Occipital lobe (tissue), 2 donors: ENCODE measurements around the gene CTBP1. TPM values are rescaled to one million over a fixed set of nuclear protein-coding genes. Genes with fewer than 3 reads are reported as not detected.

Experiments
- DNase-seq: peaks from one replicate; lab custom pipeline; 2025; lab: John Stamatoyannopoulos, UW
- total RNA-seq: library from RNA; depleted of rRNA; stranded (reverse); fragments of >200 nt; gene quantifications from one replicate; pipeline ENCODE4 v1.2.3, GENCODE V29; 2014

Gene CTBP1
- total RNA-seq, 1 donor from 2014 or later: 237 TPM

DNA sequence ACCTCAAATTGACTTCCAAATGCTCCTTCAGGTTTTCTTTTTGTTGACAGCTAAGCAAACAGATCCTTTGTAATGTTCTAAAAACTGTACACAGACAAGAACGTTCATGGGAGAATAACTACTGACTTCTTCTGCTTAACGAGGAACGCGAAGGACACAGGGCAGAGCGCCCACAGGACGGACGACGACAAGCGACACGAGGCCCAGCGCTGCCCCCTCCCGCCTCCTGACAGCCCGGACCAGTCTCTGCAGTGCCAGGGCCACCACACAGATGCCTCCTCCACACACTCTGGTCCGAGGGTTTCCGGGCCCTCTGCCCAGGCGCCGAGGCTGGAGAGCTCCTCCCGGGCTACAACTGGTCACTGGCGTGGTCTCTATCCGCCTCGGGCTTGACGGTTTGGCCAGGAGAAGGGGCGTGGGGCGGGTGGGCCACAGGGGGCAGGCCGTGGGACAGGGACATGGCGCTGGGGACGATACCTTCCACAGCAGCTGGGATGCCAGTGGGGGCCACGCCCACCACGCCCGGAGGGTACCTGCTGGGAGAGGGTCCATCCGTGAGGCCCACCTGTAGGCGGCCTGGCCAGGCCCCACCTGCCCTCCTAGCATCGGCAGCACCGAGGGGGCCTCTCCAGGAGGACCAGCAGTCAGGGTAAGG lies 36.9 kb downstream of the CTBP1 start:
- DNase-seq: no peak

GRCh38 chr4:1211371-1211770 lies 37.6 kb downstream of the CTBP1 start:
- DNase-seq: no peak

GRCh38 chr4:1210971-1211370 lies 38.0 kb downstream of the CTBP1 start:
- DNase-seq: no peak

- no peak for DNase-seq
These were observed 38.6 kb downstream of the CTBP1 start for GRCh38 chr4:1210241-1210841.

GRCh38 chr4:1209821-1210220 lies 39.1 kb downstream of the CTBP1 start:
- no peak for DNase-seq

GRCh38 chr4:1208970-1209704 lies 39.8 kb downstream of the CTBP1 start:
- DNase-seq: no peak

DNA sequence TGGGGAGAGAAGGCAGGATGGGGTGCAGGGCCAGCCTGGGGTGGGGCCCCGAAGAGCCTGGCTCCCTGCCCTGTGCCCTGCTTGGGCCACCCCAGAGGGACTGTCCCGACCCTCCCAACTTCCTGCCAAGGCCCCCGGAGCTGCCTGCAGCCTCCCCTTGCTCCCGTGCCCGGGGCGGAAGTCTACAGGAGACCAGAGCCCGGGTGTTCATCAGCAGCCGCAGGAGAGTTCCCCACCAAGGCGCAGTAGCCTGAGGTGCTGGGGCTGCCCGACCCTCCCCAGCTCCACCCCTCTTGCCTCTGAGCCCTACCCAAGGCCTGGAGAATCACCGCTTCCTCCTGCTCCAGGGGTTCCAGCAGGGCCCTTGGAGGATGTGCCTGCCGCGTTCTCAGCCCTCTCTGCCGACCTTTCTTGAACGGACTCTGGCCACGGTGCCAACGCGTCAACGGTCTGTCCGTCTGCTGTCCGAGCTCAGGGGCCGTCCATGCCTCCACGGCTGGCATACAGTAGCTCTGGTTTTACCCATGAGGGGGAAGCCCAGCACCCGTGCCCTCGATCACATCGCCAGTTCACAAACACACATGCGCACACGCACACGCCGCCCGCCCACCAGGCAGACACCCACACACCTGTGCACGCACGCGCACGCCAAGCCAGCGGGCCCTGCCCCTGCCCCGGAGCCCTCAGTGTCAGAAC lies 40.5 kb downstream of the CTBP1 start:
- no peak for DNase-seq

GRCh38 chr4:1207603-1208265 lies 41.2 kb downstream of the CTBP1 start:
- DNase-seq: peak; percentile 44

- no peak for DNase-seq
These were observed 41.8 kb downstream of the CTBP1 start for GRCh38 chr4:1207157-1207470.

- no peak for DNase-seq
These were observed 42.4 kb downstream of the CTBP1 start for GRCh38 chr4:1206299-1207156.

GRCh38 chr4:1205586-1206298 lies 43.2 kb downstream of the CTBP1 start:
- DNase-seq: no peak

GRCh38 chr4:1204828-1205585 lies 43.9 kb downstream of the CTBP1 start:
- no peak for DNase-seq

- DNase-seq: no peak
These were observed 44.6 kb downstream of the CTBP1 start for GRCh38 chr4:1204286-1204827.

DNA sequence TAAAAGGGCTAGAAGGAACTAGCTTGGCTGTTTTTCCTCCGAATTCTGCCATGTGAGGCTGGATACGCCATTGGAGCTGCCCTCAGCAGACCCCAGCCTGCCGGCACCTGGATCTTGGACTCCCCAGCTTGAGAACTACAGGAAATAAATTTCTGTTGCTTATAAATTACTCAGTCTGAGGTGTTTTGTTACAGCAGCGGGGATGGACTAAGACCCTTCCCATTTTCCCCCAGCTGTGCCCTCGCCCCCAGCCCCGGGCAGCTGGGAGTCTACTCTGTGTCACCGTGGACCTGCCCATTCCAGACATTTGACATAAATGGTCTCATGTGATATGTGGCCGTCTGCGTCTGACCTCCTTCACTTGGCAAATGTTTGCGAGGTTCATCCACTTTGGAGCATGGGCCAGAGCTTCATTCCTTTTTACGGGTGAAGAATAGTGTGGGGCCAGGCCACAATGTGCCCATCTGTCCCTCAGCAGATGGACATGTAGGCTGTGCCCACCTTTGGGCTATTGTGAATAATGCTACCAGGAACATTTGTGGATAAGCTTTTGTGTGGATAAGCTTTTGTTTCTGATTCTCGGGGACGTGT lies 45.8 kb downstream of the CTBP1 start:
- no peak for DNase-seq

DNA sequence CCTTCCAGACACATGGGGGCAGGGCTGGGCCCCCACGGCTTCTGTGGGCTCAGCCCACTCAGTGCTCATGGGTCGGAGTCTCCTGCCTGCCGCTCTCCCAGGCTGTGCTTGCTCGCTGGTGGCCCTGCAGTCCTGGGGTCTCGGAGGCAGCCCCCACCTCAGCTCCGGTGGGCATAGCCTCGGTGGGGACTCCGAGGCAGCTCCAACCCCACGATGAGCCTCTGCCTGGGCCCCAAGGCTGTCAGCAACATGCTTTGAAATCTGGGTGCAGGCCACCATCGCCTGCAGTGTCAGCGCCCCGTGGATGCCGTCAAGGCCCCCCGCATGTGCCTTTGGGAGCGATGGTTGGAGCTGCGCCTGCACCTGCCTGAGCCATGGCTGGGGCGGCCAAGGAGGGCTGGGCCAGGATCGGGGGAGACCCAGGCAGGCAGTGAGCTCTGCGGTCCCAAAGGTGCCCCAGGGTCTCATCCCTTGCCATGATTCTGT lies 46.4 kb downstream of the CTBP1 start:
- DNase-seq: no peak

- no peak for DNase-seq
These were observed 46.9 kb downstream of the CTBP1 start for GRCh38 chr4:1201851-1202525.

DNA sequence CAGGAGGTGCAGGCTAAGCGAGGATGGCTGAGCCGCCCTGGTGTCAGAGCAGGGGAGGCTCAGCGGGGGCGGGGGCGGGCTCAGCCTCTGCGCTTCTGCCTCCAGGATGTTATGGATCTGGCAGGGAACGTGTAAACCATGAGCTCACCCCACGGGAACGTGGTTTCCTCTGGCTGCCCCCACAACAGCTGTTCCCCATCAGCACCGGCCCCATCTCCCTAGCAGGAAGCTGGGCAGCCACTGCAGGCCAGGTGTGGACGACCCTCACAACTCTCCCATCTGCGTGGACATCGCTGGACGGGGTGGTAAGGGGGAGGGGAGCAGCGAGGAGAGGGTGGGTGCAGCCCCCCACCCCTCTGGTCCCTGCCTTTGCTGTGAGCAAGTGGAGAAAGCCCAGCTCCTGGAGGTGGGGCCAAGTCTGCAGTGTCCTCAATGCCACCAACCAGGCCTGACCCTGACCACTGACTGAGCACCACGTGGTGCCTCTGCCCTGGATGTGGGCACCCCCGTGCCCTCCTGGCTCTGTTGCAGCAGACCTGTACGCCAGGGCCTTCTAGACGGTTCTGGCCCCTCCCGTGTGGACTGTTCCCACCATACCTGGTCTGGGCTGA lies 48.4 kb downstream of the CTBP1 start:
- peak; percentile 39 for DNase-seq
